Hippocampal formation (tissue), 2 donors: ENCODE measurements around the gene CRAT.

Experiments used
- DNase-seq, 2 donors: peaks; one replicate each; lab custom pipeline; 2025; lab: John Stamatoyannopoulos, UW

The CRAT gene

DNA sequence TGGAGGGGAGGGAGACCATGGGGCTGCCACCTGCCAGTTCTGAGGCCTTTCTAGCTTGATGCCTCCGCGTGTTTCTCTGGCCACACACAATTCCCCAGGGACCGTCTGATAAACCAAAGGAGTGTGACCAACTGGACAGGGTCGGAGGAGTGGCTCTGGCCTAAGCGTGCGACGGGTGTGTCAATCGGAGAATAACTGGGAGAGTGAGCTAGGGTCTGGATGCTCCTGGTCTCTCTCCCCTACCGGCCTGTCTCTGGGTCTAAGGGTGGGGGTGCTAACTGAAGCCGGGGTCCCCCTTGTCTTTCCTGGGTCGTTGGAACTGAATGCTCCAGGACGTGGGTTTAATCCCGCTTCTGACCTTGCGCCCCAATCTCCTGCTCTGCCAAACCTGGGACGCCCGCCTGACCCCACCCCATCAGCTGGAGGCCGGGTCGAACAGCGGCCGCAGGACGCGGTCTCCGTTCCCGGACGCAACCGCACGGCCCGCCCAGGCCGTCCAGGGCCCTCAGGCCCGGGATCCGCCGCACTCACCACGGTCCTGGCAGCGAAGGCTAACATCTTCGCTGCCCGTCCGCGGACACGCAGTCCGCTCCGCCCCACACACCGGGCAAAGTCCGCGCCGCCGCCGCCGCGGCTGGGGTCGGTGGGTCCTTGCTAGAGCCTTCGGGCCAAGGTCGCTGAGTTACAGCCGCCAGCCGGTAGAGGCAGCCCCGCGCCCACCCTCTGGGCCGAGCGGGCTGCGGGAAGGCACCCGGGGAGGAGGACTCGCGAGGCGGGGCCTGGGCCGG is 447 bp downstream of the CRAT start:
- no peak for DNase-seq

DNA sequence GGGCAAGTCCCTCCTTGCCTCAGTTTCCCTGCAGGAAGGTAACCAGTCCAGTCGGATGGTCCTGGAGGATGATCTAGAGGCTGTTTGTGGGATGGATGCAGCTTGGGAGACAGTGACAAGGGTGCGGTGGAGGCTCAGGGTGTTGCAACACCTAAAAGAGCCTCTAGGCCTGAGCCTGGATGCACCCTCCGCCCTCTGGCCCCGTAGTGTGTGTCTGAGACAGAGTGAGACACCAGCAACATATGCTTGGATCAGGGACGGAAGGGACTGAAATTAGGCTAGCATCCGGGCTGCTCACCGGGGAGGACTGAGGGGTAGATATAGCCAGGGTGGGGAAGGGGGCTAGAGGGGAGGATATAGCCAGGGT is 1.1 kb downstream of the CRAT start:
- no peak for DNase-seq

DNA sequence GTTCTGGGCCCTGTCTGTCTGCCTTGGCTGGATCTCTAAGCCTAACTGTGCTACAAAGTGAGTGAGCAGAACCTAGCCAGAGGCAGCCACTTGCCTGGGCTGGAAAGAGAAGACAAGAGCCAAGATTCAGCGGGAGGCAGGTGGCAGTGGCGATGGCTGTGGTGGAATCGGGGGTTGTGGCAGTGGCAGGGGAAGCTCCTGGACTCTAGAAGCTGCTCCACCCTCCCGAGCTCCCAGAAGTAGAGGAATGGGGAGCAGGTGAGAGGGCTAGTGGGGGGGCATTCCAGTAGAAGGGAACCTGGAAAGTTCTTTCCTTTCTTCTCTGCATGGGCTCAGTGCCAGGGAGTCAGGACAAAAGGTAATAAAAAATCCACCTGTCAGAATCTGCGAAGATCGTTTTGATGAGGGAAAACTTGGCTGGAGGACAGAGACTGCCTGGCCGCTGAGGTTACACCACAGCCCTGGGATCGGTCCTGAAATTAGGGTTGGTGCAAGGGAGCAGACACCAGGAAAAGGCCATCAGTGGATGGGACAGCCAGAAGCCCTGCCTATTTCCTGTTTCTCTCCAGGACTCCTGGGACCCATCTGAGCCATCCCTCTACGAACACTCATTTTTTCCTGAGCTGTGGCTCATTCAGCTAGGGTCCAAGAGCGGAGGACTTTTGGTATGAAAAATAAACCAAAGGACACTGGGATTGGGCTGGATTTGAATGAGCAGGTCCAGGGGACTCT is 1.6 kb downstream of the CRAT start:
- DNase-seq = no peak

DNA sequence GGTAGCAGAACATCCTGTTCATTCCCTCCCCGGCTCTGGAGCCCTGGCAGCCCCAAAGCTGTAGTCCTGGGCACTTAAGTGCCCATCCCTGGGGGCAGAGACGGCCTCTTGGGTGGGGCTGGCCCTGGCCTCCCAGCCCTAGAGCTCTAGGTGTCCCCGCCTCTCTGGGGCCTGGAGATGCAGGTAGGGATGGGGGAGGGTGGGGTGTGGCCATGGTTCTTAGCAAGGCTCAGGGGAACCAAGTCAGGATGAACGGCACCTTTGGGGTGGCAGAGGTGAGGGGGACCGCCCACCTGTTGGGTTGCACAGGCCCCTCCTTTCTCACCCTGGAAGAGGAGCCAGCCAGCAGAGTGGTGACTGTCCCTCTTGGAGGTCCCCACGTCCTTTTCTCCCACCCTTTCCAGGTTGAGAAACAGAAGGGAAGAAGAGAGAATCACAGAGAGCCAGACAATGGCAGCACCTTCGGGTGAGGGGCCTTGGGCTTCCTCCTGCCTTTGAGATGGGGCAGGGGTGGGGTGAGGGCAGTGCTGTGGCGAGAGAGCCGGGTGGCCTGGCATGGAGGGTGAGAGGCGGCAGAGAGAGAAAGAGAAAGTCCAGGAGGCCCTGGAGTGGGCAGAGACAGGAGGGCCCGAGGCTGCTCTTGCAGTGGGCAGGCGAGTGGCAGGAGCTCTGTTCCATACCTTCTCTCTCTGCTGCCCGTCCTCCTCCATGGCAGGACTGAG is 2.3 kb downstream of the CRAT start:
- DNase-seq = no peak

DNA sequence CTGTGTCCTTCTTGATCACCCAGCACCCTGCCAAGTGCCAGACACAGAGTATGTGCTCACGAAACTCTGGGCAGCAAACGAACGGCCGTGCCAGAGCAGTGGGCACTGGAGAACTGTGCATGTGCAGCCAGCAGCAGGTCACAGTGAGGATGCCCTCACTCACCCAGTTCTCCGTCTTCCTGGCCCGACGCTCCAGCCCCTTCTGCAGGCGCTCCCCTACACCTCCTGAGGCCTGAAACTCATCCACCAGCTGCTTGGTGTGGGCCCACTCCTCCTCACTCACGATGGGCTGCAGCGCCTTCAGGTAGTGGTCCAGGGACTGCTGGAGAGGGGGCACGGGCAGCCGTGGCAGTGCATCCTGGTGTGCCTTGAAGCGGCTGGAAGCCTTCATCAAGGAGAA is 2.9 kb downstream of the CRAT start:
- no peak for DNase-seq

DNA sequence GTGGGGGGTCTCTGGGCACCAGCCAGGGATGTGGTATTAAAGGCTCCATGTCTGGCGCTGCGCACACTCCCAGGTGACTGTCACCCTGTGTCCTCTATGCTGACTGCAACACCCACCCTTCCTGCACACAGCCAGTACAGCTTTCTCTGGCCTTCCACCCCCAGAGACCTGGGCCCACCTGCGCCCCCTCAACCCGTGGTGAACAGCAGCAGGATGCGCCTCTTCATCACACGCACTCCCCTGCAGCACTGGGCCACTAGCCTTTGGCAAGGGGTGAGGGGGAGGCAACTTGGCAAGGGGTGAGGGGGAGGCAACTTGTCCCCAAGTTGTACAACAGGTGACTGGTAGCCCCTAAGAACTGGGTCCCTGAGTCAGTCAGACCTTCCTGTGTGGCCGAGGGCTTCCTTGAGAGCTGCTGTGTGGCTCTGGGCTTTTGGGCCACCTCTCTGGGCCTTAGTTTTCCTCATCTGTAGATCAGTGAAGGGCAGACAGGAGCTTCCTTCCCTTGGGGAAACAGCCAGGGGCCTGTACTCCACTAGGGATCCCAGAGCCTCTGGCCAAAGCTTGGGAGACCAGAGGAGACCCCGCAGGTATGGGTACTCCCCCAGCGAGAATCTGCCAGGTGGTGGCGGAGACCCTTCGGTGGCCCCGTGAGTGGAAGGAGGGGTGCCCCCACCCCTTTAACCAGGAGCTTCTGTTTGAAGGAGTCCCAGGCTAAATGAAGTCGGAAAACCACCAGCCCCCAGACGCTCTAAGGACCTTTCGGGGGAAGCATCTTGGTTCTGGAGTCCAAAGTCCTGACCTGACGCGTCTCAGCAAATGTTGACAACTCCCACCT is 4.5 kb downstream of the CRAT start:
- no peak for DNase-seq

DNA sequence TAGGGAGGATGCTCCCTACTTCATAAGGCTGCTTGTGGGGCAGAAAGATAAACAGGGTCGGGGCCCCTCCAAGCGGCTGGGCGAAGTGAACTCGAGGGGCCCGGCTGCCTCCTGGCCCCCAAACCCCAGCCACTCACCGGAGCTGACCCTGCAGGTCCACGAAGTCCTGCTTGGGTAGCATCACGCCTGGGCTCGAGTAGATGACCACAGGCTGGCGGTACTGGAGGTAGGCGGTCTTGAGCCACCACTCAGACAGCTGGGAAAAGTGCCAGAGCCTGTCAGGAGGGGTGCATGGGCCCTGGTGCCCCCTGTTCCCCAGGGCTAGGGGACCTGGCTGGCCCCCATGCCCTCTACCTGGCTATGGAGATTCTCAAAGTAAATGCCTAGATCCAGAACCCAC is 6.5 kb downstream of the CRAT start:
- no peak for DNase-seq

DNA sequence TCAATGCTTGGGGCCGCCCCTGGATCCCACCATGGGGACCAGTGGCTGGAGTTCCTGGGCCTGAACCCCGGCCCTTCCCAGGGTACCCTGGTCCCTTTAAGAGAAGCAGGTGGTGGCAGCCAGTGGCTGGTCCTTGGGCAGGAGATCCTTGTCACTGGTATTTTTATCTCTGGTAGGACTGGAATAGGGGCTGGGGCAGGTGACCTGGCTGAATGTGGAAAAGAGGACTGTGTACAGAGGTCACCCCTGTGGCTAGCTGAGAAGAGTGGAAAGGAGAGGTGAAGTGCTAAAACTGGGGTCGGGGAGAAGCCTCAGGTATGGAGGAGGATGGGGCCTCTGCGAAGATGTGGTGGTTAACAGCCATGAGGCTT is 7.0 kb downstream of the CRAT start:
- DNase-seq = no peak

DNA sequence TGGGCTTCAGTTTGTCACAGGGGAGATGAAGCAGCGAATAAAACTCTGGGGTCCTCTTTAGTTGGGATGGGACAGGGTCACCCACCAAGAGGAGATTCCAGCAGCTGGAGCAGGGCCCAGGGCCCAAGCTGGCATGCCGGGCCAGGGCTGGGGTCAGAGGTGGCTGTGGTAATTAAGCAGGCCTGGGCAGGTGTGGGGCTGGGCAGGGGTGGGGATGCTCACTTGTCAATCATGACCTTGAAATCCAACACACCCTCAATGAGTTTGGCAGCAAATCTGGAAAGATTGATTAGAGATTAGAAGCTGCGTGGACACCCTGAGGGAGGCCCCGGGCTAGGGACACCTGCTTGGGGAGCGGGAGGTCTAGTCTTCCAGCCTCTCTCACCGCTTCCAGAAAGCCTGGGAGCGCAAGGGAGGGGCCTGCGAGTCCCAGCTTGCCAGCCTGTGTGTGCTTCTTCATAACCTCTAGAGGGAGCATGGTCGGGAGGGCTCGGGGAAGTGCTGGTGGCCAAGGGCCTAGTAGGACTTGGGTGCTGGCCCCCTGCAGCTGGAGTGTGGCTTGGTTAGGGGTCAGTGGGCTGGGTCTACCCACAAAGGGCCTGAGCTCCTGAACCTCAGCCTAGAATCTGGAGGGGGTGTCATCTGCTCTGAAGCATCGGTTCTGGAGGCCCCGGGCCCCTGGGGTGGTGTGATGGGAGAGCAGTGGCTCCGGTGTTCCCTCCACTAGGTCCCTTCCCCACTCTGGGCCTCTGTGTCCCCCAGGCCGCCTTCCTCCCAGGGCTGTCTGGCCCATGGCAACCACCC is 7.6 kb downstream of the CRAT start:
- DNase-seq = peak; percentile 1 to 25

DNA sequence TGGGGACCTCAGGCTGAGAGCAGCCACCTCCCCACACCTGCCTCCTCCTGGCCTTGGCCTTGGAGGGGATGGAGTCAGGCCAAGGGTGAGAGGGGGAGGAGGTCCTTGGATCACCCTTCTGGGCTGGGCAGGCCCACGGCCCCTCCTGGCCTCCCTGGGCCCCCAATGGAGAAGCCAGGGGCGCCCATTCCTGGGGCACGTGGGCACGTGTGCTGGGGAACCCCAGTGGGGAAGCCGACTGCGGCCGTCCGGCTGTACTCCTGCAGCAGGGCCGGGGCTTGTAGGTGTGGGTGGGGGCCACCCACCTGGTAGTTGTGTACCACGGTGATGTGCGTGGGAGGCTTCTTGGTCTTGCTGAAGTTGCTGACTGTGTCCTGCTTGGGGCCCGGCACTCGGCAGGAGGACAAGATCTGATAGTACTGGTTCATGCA is 8.5 kb downstream of the CRAT start:
- no peak for DNase-seq

DNA sequence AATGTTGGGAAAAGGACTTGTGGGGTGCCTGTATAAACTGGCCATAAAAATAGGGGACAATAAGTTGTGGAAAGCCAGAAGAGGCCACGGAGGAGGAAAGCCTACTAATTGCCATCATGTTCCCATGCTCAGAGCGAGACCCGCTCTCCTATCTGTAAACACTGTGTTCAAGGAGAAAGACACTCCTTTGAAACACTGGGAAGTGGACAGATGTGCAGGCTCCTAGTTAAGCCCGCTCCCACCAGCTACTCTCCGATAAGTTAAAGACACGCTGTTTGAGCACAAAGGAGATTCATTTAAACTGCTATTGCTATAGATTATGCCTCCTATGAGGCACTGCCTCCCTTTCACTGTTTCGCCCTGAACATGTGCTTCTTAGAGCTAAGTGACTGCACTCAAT is 9.3 kb downstream of the CRAT start:
- DNase-seq = no peak

DNA sequence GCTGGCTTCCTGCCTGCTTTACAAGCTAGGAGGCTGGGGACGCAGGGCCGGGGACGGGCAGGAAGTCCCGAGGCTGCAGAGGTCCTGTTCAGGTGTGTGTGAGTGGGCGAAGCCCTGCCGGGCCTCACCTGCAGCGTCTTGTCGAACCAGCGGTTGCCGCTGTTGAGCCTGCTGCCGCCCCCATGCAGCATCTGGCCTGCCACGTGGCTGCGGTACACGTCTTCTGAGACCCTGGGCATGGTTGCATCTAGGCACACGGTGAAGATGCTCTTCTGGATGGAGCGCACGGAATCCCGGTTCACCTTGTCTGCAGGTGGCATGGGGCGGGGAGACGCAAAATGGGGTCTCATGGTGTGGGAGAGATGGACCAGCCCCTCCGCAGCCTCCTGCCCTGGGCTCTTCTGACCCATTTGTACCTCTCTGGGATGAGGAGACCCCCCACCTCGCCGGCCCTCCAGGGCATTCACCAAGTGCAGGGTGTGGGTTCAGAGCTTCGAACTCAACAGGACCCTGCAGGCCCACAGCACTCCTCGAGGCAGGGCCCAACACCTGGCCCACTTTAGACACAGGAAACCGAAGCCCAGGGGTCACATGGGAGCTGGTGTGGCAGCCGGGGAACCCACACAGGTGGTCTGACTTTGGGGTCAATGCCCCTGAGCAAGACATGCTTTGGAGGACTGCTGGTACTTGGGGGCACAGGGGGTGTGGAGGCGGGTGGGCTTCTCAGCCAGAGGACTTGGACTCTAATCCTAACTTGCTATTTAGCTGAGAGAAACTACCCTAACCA is 10.0 kb downstream of the CRAT start:
- no peak for DNase-seq

DNA sequence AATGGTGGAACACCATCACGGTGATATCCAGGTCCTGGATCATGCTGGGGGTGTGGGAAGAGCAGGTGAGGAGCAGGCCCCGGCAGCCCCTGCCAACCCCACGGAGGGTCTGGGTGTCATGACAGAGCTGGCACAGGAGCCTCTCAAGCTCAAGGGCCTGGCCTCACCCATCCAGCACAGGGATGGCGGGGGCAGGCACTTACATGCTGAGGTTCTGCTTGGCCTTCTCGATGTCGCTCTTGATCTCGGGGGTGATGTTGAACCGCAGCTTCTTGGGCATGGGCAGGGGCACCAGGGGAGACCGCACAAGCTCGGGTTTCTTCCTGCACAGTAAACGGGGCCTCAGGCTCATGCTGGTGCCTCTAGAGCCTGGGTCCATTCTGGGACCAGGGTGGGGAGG is 12.3 kb downstream of the CRAT start:
- DNase-seq = no peak

DNA sequence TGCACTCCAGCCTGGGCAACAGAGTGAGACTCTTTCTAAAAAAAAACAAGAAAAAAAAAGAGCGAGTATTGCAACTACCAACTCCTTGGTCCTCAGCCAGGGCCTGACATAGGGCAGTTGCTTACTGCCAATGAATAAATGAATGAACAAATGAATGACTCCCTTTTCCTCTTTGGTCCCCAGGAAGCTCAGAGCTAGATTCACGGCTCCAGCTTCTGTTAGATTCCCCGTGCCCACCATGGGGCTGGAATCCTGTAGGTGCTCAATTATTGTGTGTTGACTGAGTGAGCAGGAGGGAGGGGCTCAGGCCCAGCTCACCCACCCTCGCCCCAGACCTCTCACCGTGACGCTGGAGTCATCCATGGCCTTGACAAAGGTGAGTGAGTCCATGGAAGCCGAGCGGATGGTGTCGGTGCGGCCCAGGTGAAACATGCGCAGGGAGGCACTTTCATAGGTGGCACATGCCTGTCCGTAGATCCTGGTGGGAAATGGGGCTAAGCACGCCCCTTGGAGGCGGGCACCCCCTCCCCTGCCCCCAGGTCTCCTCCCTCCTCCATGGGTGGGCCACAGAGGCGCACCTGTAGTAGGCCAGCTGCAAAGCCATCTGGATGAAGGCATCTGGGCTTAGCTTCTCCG is 12.8 kb downstream of the CRAT start:
- no peak for DNase-seq

DNA sequence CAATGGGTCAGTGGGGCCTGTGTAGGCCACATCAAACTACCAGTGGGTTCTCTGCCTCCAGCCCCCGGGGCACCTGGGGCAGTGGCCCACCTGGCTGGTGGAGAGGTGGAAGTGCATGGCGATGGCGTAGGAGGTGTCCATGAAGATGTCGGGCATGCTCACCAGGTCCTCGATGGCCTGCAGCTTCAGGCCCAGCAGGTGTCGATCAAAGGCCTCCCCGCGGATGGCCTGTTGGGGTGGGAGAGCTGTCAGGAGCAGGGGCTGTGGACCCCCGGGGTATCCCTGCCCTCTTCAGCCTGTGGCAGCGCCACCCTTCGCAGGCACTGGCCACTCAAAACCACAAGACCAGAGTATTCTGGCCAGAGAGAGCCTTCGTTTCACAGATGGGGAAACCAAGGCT is 14.7 kb downstream of the CRAT start:
- no peak for DNase-seq

DNA sequence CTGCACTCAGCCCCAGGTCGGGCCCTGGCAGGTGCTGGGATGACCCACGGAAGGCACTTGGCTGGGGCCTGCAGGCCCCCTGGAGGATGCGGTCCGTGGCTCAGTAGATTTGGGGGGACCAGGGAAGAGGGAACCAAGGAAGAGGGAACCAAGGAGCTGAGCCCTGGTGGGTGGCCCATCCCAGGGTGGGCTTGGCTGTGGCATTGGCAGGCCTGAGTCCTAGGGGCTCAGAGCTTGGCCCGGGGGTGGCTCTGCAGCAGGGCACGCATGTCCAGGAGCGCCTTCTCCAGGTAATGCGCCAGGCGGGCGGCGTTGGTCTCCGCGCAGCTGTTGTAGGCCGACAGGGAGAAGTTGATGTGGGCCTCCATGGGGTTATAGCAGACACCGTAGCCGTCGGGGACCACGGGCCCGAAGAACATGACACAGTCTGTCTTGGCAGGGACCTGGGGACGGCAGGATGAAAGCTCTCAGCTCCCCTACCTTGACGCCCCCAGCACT is 15.4 kb downstream of the CRAT start:
- no peak for DNase-seq

DNA sequence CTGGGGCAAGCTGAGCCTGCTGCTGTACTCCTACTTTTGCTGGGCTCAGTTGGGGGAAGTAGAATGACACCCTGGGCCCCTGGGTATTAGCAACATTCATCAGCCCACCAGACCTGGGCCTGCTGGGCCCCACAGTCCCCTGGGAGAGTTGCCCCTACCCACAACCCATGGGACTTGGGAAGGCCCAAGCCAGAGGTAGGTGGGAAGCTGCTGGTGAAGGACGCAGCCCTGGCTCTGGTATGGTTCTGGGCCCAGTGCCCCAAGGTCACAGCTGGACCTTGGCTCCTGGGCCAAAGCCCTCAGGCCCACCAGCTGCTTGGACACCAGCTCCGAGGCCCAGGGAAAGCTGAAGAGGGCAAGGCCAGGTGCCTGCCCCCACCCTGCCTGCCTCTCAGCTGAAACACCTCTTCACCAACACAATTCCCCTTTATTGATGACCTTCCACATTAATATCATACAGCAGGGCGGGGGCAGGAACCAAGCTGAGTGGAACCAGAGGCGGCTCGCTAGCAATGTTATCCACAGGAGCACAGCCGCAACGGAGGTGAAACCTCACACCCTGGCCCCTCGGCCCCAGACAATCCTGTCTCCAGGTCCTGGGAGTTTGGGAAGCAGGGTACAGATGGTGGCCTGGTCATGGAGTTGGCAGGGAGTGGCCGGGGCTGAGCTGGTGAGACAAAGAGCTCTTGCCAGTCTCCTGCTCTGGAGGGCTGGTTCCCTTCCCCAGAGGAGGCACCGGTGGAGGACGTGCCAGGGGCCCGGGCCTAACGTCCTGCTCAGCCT is 16.0 kb downstream of the CRAT start:
- DNase-seq = no peak

DNA sequence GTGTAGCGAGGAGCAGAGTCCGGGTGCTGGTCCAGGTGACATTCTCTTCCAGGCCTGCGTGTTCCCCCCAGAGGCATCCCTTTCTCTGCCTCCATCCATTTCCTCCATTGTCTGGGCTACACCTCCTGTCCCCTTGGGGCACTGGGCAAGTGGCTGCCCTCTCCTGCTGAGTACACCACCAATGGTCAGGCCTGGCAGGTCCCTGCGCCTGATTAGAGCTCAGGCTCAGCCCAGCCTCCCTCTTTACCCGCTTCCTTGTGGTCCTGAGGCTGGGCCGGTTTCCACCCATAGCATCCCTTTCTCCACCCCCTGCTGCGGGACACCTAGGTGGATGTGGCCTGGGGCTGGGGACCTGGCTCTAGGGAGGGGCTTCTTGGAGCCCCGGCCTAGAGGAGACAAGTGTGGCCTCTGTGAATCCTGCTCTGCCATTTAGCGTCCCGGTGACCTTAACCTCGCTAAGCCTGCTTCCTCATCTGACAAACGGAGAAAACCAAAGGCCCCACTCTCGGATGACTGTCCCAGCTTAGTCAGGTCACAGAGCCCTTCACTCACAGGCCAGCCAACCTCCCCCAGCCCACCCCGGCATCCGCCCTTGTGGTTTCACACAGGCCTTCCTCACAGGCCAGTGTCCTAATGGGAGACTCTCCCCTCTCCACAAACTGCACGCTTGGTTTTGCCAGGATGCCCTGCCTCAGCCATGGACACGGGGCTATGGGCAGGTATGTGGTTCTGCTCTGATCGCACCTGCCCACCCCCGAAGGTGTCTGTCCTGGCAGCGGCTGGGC is 16.8 kb downstream of the CRAT start:
- no peak for DNase-seq
